Panc1 (cell line): ENCODE results near the gene PARD3. TPM values are rescaled to one million over a fixed set of nuclear protein-coding genes. Genes with fewer than 3 reads are reported as not detected.

ENCODE experiments used
- ATAC-seq: fragments of 200-7000 bp; cut with Tn5 transposase; 2 replicates; pipeline ENCODE4 v1.9.1; 2020; ENCODE audit warnings: mild to moderate bottlenecking, moderate library complexity
- BruUV-seq: library from RNA; stranded (reverse); fragments of 400-500 nt; replicated peaks from 2 replicates; lab custom pipeline; 2021; lab: Mats Ljungman, UMichigan
- CTCF ChIA-PET: fragments of 300-600 bp; sonication (Branson Sonifier 250); formaldehyde crosslinking; loops from one replicate; lab custom pipeline; 2022; ENCODE audit warnings: antibody characterized with exemption; lab: Charles Lee
- POLR2A ChIA-PET: fragments of 300-600 bp; sonication (Branson Sonifier 250); formaldehyde crosslinking; loops from one replicate; lab custom pipeline; 2022; ENCODE audit warnings: antibody characterized with exemption; lab: Charles Lee
- DNase-seq: peaks from one replicate; pipeline ENCODE4 v3.0.0-alpha.2; 2010; ENCODE audit warnings: low read depth, low spot score
- H3K27ac ChIP-seq: 2 replicates; pipeline ENCODE4 v1.5.1; 2011; ENCODE audit warnings: mild to moderate bottlenecking, low read length, inconsistent platforms
- H3K27me3 ChIP-seq: fragments of 200-500 bp; sonication (Bioruptor generic); 2 replicates; pipeline ENCODE4 v1.6.0; 2014; ENCODE audit warnings: low read length, inconsistent platforms; ENCODE audit not compliant: control insufficient read depth, insufficient read depth
- H3K36me3 ChIP-seq: fragments of 200-500 bp; sonication (Bioruptor generic); 2 replicates; pipeline ENCODE4 v1.5.1; 2014; ENCODE audit warnings: inconsistent platforms, mild to moderate bottlenecking, low read length, moderate library complexity; ENCODE audit not compliant: control insufficient read depth, insufficient read depth
- H3K4me1 ChIP-seq: 2 replicates; pipeline ENCODE4 v1.5.1; 2011; ENCODE audit warnings: inconsistent platforms, mild to moderate bottlenecking, low read length, moderate library complexity; ENCODE audit not compliant: control insufficient read depth, insufficient read depth
- H3K4me3 ChIP-seq, 2 experiments: 2 replicates each; pipeline ENCODE4 v1.5.1; 2011 to 2012; ENCODE audit warnings: low read depth in 2 of 2, low read length in 2 of 2, mild to moderate bottlenecking in 2 of 2, inconsistent platforms in 1 of 2, moderate library complexity in 1 of 2
- H3K9me3 ChIP-seq: fragments of 200-500 bp; sonication (Bioruptor generic); 2 replicates; pipeline ENCODE4 v1.5.1; 2014; ENCODE audit warnings: low read depth, mild to moderate bottlenecking, inconsistent platforms, low read length, moderate library complexity; ENCODE audit not compliant: control insufficient read depth, insufficient read depth
- CTCF ChIP-seq: fragments of 450-650 bp; IDR thresholded peaks from 2 replicates; pipeline ENCODE4 v1.5.1; 2017; ENCODE audit warnings: mild to moderate bottlenecking
- POLR2AphosphoS5 ChIP-seq: IDR thresholded peaks from 2 replicates; pipeline ENCODE4 v1.6.1; 2012; ENCODE audit warnings: mild to moderate bottlenecking, low read depth, low read length, moderate library complexity
- SIN3A ChIP-seq: IDR thresholded peaks from 2 replicates; pipeline ENCODE4 v1.6.1; 2012; ENCODE audit warnings: low read depth, mild to moderate bottlenecking, low read length, moderate library complexity, borderline replicate concordance; ENCODE audit not compliant: insufficient read depth
- TCF7L2 ChIP-seq: IDR thresholded peaks from 2 replicates; pipeline ENCODE4 v1.6.1; 2011; ENCODE audit warnings: mild to moderate bottlenecking, low read depth, low read length, inconsistent platforms
- in situ Hi-C: cut with HindIII; loops from 2 replicates; pipeline ENCODE4 v1.10.0; 2016; ENCODE audit warnings: low sequenced_read_pairs, low pct_unique_long_range_greater_than_20kb
- intact Hi-C: fragments of 100-400 bp; cut with micrococcal nuclease; formaldehyde crosslinking; loops from one replicate; pipeline ENCODE4 v1.10.0; 2022; ENCODE audit not compliant: unreplicated experiment
- total RNA-seq: library from RNA; stranded (reverse); gene quantifications from one replicate; pipeline ENCODE4 v1.2.1, GENCODE V29; 2021; ENCODE audit not compliant: unreplicated experiment
- TF ChIP-seq, protein P1 (sequence below), 2 experiments: IDR thresholded peaks; 2 replicates each; pipeline ENCODE4 v1.6.1; 2011 to 2012; ENCODE audit warnings: low read depth in 2 of 2, control low read depth in 1 of 2, low read length in 1 of 2, mild to moderate bottlenecking in 1 of 2, moderate library complexity in 1 of 2; ENCODE audit not compliant: insufficient read depth in 1 of 2

PARD3 gene
- total RNA-seq, 1 experiment from 2014 or later = 29.8 TPM

DNA sequence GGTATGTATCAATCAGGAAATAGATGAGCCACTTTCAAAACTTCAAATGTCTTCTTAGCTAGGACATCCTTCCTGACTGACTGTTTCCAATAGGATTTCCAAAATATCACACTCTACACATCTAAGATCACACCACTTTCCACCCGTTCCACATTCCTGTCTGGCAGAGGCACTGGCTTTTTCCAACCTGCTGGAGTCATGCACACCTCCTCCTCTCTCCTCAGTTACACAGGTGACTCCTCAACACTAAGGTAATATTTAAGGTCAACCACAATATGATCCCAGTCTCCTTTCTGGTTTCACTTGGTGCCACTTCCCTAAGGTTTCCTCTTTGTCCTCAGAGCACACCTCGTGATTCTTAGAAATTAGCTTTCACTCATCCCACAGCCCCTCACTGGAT lies 196.5 kb downstream of the PARD3 start:
- in situ Hi-C loops (no loop called here), intact Hi-C loops (no loop called here)
- ChIA-PET POLR2A (no interaction called here), CTCF (no interaction called here)
- Histone ChIP-seq H3K27ac (no peak overlapping the region), H3K36me3 (no peaks in the 10 kb centered on the region), H3K9me3 (no peaks in the 10 kb centered on the region), H3K4me1 (no peaks in the 10 kb centered on the region), H3K4me3 (no peak overlapping the region), H3K27me3 (no peaks in the 10 kb centered on the region)
- DNase-seq (no peak), ATAC-seq (no peak)
- TF ChIP-seq, protein P1, sequence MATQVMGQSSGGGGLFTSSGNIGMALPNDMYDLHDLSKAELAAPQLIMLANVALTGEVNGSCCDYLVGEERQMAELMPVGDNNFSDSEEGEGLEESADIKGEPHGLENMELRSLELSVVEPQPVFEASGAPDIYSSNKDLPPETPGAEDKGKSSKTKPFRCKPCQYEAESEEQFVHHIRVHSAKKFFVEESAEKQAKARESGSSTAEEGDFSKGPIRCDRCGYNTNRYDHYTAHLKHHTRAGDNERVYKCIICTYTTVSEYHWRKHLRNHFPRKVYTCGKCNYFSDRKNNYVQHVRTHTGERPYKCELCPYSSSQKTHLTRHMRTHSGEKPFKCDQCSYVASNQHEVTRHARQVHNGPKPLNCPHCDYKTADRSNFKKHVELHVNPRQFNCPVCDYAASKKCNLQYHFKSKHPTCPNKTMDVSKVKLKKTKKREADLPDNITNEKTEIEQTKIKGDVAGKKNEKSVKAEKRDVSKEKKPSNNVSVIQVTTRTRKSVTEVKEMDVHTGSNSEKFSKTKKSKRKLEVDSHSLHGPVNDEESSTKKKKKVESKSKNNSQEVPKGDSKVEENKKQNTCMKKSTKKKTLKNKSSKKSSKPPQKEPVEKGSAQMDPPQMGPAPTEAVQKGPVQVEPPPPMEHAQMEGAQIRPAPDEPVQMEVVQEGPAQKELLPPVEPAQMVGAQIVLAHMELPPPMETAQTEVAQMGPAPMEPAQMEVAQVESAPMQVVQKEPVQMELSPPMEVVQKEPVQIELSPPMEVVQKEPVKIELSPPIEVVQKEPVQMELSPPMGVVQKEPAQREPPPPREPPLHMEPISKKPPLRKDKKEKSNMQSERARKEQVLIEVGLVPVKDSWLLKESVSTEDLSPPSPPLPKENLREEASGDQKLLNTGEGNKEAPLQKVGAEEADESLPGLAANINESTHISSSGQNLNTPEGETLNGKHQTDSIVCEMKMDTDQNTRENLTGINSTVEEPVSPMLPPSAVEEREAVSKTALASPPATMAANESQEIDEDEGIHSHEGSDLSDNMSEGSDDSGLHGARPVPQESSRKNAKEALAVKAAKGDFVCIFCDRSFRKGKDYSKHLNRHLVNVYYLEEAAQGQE (IDR thresholded peaks at IDR 0.05; ENCODE audit: insufficient read depth in 1 of 2, low read depth in 2 of 2, low read length in 1 of 2) = no peak
- no peak for TF ChIP-seq CTCF
- BruUV-seq = no TSS peak

DNA sequence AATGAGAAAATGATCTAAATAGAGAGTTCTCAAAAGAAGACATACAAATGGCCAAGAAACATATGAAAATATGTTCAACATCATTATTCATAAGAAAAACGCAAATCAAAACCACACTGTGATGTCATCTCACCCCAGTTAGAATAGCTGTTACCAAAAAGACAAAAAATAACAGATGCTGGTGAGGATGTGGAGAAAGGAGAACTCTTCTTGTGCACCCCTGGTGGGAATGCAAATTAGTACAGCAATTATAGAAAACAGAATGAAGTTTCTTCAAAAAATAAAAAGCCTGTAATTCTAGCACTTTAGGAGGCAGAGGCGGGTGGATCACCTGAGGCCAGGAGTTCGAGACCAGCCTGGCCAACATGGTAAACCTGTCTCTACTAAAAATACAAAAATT lies 199.3 kb downstream of the PARD3 start:
- intact Hi-C loops = no loop called here

More for the DNA sequence above, 199.3 kb downstream of the PARD3 start:
- TF ChIP-seq TCF7L2 = no peak
- no peak for TF ChIP-seq CTCF
- no peak for TF ChIP-seq SIN3A
- no peak for TF ChIP-seq POLR2AphosphoS5
- TF ChIP-seq, protein P1 (IDR thresholded peaks at IDR 0.05; ENCODE audit: insufficient read depth in 1 of 2, low read depth in 2 of 2, low read length in 1 of 2) = no peak
- Histone ChIP-seq H3K36me3 (no peaks in the 10 kb centered on the region), H3K27me3 (no peaks in the 10 kb centered on the region), H3K4me3 (no peak overlapping the region), H3K9me3 (no peaks in the 10 kb centered on the region), H3K27ac (no peak overlapping the region), H3K4me1 (no peaks in the 10 kb centered on the region)
- DNase-seq (no peak), ATAC-seq (no peak)
- in situ Hi-C loops = no loop called here
- POLR2A ChIA-PET = no interaction called here
- CTCF ChIA-PET = no interaction called here
- BruUV-seq = no TSS peak
